PFSK-1 (cell line): ENCODE data around the gene CDH6.
A peak's percentile ranks its signal among the peaks of the same experiment; 100 is the strongest.

Source experiments
- POLR2AphosphoS5 ChIP-seq: IDR thresholded peaks from 2 replicates; pipeline ENCODE4 v1.6.1; 2012; ENCODE audit warnings: low read depth, mild to moderate bottlenecking, control low read depth, low read length, moderate library complexity
- TF ChIP-seq, protein P1 (sequence below), 2 experiments: IDR thresholded peaks; 2 replicates each; pipeline versions ENCODE4 v1.6.1 to v1.8.0; 2011 to 2012; ENCODE audit warnings: low read depth in 2 of 2, low read length in 2 of 2, control low read depth in 1 of 2, inconsistent platforms in 1 of 2, mild to moderate bottlenecking in 1 of 2, moderate library complexity in 1 of 2; ENCODE audit not compliant: insufficient read depth in 1 of 2

DNA sequence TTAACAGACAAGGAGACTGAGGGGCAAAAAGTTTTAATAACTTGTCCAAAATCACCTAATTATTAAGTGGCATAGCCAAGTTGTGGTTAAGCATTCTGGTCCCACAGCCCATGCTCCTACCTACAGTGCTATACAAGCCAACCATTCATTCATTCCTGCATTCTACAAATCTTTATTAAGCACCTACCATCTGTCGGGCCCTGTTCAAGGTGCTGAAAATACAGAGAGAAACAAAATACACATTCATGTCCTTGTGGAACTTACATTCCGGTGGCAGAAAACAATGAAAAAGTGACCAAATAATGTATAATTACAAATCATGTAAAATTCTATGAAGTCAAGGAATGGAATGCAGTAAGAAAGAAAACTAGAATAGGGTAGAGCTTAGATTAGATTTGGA, 27.8 kb upstream of the CDH6 start:
- no peak for TF ChIP-seq POLR2AphosphoS5
- TF ChIP-seq, protein P1, sequence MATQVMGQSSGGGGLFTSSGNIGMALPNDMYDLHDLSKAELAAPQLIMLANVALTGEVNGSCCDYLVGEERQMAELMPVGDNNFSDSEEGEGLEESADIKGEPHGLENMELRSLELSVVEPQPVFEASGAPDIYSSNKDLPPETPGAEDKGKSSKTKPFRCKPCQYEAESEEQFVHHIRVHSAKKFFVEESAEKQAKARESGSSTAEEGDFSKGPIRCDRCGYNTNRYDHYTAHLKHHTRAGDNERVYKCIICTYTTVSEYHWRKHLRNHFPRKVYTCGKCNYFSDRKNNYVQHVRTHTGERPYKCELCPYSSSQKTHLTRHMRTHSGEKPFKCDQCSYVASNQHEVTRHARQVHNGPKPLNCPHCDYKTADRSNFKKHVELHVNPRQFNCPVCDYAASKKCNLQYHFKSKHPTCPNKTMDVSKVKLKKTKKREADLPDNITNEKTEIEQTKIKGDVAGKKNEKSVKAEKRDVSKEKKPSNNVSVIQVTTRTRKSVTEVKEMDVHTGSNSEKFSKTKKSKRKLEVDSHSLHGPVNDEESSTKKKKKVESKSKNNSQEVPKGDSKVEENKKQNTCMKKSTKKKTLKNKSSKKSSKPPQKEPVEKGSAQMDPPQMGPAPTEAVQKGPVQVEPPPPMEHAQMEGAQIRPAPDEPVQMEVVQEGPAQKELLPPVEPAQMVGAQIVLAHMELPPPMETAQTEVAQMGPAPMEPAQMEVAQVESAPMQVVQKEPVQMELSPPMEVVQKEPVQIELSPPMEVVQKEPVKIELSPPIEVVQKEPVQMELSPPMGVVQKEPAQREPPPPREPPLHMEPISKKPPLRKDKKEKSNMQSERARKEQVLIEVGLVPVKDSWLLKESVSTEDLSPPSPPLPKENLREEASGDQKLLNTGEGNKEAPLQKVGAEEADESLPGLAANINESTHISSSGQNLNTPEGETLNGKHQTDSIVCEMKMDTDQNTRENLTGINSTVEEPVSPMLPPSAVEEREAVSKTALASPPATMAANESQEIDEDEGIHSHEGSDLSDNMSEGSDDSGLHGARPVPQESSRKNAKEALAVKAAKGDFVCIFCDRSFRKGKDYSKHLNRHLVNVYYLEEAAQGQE (IDR thresholded peaks at IDR 0.05; ENCODE audit: insufficient read depth in 1 of 2, low read depth in 2 of 2, low read length in 2 of 2): peak in 1 of 2 experiments; percentile 82; a peak in 2 of 4 replicates
